Lung (tissue), 12 donors: ENCODE results near the gene SLC44A1. TPM values are rescaled to one million over a fixed set of nuclear protein-coding genes. Genes with fewer than 3 reads are reported as not detected.

Experiments used
- ATAC-seq: fragments of 200-7000 bp; cut with Tn5 transposase; one replicate; pipeline ENCODE4 v1.9.1; 2020; ENCODE audit warnings: moderate number of reproducible peaks; ENCODE audit not compliant: insufficient read depth, low FRiP score
- DNase-seq, 3 donors: peaks; one replicate each; pipeline ENCODE4 v3.0.0-alpha.2; 2013 to 2017
- H3K27ac ChIP-seq, 2 donors: one replicate each; pipeline ENCODE4 v1.5.1; 2013; ENCODE audit warnings: mild to moderate bottlenecking in 2 of 2, moderate library complexity in 2 of 2, control low read depth in 1 of 2, inconsistent platforms in 1 of 2, low read depth in 1 of 2, low read length in 1 of 2
- H3K27me3 ChIP-seq, 3 donors: one replicate each; pipeline ENCODE4 v1.5.1; 2013; ENCODE audit warnings: low read length in 2 of 3; ENCODE audit not compliant: control insufficient read depth in 3 of 3, insufficient read depth in 3 of 3
- H3K36me3 ChIP-seq, 4 donors: one replicate each; pipeline ENCODE4 v1.5.1; 2013; ENCODE audit warnings: low read length in 4 of 4, mild to moderate bottlenecking in 1 of 4, moderate library complexity in 1 of 4; ENCODE audit not compliant: control insufficient read depth in 4 of 4, insufficient read depth in 4 of 4
- H3K4me1 ChIP-seq, 5 donors: one replicate each; pipeline ENCODE4 v1.5.1; 2013; ENCODE audit warnings: low read length in 5 of 5, mild to moderate bottlenecking in 2 of 5, moderate library complexity in 1 of 5; ENCODE audit not compliant: control insufficient read depth in 5 of 5, insufficient read depth in 5 of 5
- H3K4me3 ChIP-seq: one replicate; pipeline ENCODE4 v1.5.1; 2013; ENCODE audit warnings: mild to moderate bottlenecking, control low read depth, moderate library complexity
- H3K9ac ChIP-seq, 2 donors: one replicate each; pipeline ENCODE4 v1.5.1; 2013; ENCODE audit warnings: low read length in 2 of 2, control low read depth in 1 of 2; ENCODE audit not compliant: insufficient read depth in 1 of 2
- H3K9me3 ChIP-seq, 4 donors: one replicate each; pipeline ENCODE4 v1.5.1; 2013; ENCODE audit warnings: low read length in 3 of 4, mild to moderate bottlenecking in 1 of 4, moderate library complexity in 1 of 4; ENCODE audit not compliant: control insufficient read depth in 4 of 4, insufficient read depth in 3 of 4
- WGBS, 2 donors: extraction: QIAGEN DNeasy Blood & Tissue Kit; methylation state at CpG; one replicate each; pipeline ENCODE4 v1.1.7; 2013; 5-methylcytosine and 5-hydroxymethylcytosine counted together
- polyA plus RNA-seq, 2 donors: library from polyadenylated mRNA; stranded (reverse); fragments of 200-250 nt; gene quantifications; one replicate each; pipeline ENCODE4 v1.2.1, GENCODE V29; 2013
- total RNA-seq, 2 donors: library from RNA; depleted of rRNA in 1 of 2; stranded (reverse); fragments of >200 nt in 1 of 2; gene quantifications; one replicate each; pipeline ENCODE4 v1.2.1, GENCODE V29; 2014 to 2021
- TF ChIP-seq, protein P1 (sequence below): IDR thresholded peaks from 2 replicates; pipeline ENCODE4 v1.5.1; 2012; ENCODE audit warnings: mild to moderate bottlenecking; ENCODE audit errors: control extremely low read depth, extremely low read depth
- donor health status: control.
- donor health status: control.
- donor health status: Bipolar disorder and iron deficiency.
- donor health status: healthy.
- donor health status: DM: yes; HTN: yes; CAD: no.

SLC44A1 gene
- total and polyA plus RNA-seq, 4 donors = 13.0 to 61.7 (median 33.8) TPM

DNA sequence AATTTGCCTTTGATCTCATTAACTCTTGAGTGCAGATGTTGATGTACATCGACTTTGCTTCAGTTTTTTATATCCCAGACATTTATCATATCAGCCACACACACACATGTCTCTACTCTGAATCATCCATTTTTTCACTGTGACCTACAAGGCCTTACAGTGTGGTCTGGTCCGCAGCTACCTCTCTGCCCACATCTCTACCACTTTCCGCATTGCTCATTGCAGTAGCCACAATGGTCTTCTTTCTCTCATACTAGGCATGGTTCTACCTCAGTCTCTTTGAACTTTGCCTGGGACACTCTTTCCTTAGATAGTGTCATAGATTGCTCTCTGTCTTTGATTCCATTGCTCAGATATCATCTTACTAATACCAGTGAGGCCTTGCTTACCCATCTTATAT lies 115.4 kb downstream of the SLC44A1 start:
- H3K4me3 ChIP-seq = no peak overlapping the region
- H3K9me3 ChIP-seq = no peaks in the 10 kb centered on the region
- no peaks in the 10 kb centered on the region for H3K27me3 ChIP-seq
- peaks cover 4 to 37% (median 7%) of the 10 kb centered on the region in 4 donors for H3K36me3 ChIP-seq
- TF ChIP-seq, protein P1, sequence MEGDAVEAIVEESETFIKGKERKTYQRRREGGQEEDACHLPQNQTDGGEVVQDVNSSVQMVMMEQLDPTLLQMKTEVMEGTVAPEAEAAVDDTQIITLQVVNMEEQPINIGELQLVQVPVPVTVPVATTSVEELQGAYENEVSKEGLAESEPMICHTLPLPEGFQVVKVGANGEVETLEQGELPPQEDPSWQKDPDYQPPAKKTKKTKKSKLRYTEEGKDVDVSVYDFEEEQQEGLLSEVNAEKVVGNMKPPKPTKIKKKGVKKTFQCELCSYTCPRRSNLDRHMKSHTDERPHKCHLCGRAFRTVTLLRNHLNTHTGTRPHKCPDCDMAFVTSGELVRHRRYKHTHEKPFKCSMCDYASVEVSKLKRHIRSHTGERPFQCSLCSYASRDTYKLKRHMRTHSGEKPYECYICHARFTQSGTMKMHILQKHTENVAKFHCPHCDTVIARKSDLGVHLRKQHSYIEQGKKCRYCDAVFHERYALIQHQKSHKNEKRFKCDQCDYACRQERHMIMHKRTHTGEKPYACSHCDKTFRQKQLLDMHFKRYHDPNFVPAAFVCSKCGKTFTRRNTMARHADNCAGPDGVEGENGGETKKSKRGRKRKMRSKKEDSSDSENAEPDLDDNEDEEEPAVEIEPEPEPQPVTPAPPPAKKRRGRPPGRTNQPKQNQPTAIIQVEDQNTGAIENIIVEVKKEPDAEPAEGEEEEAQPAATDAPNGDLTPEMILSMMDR = no peak
- WGBS, 2 donors = 83 to 87% methylated on average over 3 of the region's 3 CpGs
- no peak for DNase-seq
- no peak overlapping the region for H3K27ac ChIP-seq
- H3K4me1 ChIP-seq = peaks cover 0 to 5% (median 0%) of the 10 kb centered on the region in 5 donors
- no peak for ATAC-seq
- H3K9ac ChIP-seq = no peak overlapping the region

DNA sequence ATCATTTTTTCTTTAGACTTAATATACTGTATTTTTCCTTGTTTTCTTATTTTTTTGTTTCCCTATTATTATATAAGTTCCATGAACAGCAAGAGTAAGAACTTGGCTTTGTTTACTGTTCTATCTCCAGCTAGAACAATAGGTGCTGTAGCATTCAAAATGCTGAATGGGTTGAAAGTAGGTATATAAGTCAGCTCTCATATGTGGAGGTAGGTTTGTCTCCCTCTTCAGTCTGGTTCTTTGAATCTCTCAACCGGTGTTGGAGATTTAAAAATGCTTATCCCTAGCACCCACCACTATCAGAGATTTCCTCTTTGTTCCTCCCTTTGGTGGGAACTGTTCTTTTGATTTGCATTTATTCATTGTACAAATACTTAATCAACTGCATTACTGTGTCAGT lies 115.9 kb downstream of the SLC44A1 start:
- peaks cover 0 to 5% (median 0%) of the 10 kb centered on the region in 5 donors for H3K4me1 ChIP-seq
- ATAC-seq (no peak), DNase-seq (no peak)
- 87 to 89% methylated on average over 1 of the region's 1 CpG for WGBS, 2 donors
- H3K27ac ChIP-seq = no peak overlapping the region
- H3K9me3 ChIP-seq = no peaks in the 10 kb centered on the region
- H3K4me3 ChIP-seq = no peak overlapping the region
- H3K9ac ChIP-seq = no peak overlapping the region
- H3K27me3 ChIP-seq = no peaks in the 10 kb centered on the region
- TF ChIP-seq, protein P1 = no peak
- peaks cover 4 to 37% (median 7%) of the 10 kb centered on the region in 4 donors for H3K36me3 ChIP-seq

DNA sequence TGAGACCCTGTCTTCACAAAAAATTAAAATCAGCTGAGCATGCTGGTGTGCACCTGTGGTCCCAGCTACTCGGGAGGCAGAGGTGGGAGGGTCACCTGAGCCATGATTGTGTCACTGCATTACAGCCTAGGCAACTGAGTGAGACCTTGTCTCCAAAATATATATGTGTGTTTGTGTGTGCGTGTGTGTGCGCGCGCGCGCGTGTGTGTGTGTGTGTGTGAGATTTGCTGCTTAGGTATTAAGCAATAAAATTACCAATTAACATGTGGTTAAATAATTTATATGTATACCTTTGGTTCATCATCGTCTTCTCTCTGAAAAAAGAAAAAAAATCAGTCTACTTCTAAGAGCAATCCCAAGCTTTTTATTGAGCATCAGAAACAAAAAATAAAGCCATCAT lies 117.4 kb downstream of the SLC44A1 start:
- WGBS, 2 donors = 82 to 97% methylated on average over 9 of the region's 9 CpGs
- H3K27me3 ChIP-seq = no peaks in the 10 kb centered on the region
- no peaks in the 10 kb centered on the region for H3K9me3 ChIP-seq
- TF ChIP-seq, protein P1 = no peak
- H3K4me3 ChIP-seq = no peak overlapping the region
- no peak overlapping the region for H3K27ac ChIP-seq
- no peak overlapping the region for H3K9ac ChIP-seq
- ATAC-seq (no peak), DNase-seq (no peak)
- no peaks in the 10 kb centered on the region for H3K4me1 ChIP-seq
- peaks cover 4 to 41% (median 7%) of the 10 kb centered on the region in 4 donors for H3K36me3 ChIP-seq

DNA sequence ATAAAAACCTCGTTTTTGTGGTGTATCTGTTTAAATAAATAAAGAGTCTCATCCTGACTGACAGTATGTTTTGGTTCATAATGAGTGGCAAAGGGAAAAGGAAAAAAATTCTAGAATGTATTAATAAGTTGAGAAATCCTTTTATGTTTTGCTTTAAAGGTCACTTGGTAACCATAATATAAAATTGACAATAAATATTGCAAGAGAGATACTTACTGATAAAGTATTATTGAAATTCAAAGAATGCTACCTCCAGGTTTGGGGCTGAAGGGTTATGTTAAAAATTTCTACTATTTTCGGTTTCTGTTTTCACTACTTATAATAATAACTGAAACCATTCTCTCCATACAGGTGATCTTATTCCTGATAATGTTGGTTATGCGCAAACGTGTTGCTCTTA lies 118.0 kb downstream of the SLC44A1 start:
- Histone ChIP-seq H3K9ac (no peak overlapping the region), H3K27me3 (no peaks in the 10 kb centered on the region), H3K36me3 (peaks cover 4 to 44% (median 7%) of the 10 kb centered on the region in 4 donors), H3K4me3 (no peak overlapping the region), H3K9me3 (no peaks in the 10 kb centered on the region), H3K4me1 (no peaks in the 10 kb centered on the region), H3K27ac (no peak overlapping the region)
- DNase-seq (no peak), ATAC-seq (no peak)
- TF ChIP-seq, protein P1 = no peak
- 87 to 91% methylated on average over 4 of the region's 4 CpGs for WGBS, 2 donors
